Ovary (tissue), 3 donors: Measurements from ENCODE around the gene SRGAP2B.
"Not testable (repeated sequence)": the region's sequence is repeated elsewhere in the genome, so short reads cannot be mapped to it uniquely, and the experiment has no call there.

Source experiments
- EP300 ChIP-seq: sonication (generic); formaldehyde crosslinking; IDR thresholded peaks from one replicate; pipeline ENCODE4 v1.6.1; 2017; ENCODE audit warnings: antibody characterized with exemption
- TF ChIP-seq, protein P1 (sequence below), 3 donors: fragments of 450-650 bp in 2 of 3; fragments of 200-600 bp in 1 of 3; IDR thresholded peaks; one replicate each; pipeline versions ENCODE4 v1.5.1 to v1.8.0; 2016 to 2022; ENCODE audit warnings: antibody characterized with exemption in 3 of 3, mild to moderate bottlenecking in 1 of 3
- donor health status: DM: no; HTN: no; CAD: no.

DNA sequence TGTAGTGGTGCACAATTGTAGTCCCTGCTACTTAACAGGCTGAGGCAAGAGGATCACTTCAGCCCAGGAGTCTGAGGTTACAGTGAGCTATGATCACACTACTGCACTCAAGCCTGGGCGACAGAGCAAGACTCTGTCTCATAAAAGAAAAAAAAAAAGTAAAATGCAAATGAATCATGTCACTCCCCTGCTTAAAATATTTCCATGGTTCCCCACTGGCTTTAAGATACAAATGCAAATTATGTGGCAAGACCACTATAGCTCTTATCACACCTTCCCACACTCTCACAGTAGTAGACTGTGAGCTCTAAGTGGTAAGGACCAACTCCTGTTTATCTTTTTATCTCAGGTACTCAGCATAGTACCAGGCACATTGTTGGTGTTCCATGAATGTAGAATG, 53.6 kb downstream of the SRGAP2B start:
- TF ChIP-seq, protein P1, sequence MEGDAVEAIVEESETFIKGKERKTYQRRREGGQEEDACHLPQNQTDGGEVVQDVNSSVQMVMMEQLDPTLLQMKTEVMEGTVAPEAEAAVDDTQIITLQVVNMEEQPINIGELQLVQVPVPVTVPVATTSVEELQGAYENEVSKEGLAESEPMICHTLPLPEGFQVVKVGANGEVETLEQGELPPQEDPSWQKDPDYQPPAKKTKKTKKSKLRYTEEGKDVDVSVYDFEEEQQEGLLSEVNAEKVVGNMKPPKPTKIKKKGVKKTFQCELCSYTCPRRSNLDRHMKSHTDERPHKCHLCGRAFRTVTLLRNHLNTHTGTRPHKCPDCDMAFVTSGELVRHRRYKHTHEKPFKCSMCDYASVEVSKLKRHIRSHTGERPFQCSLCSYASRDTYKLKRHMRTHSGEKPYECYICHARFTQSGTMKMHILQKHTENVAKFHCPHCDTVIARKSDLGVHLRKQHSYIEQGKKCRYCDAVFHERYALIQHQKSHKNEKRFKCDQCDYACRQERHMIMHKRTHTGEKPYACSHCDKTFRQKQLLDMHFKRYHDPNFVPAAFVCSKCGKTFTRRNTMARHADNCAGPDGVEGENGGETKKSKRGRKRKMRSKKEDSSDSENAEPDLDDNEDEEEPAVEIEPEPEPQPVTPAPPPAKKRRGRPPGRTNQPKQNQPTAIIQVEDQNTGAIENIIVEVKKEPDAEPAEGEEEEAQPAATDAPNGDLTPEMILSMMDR (IDR thresholded peaks at IDR 0.05): not testable (repeated sequence)
- TF ChIP-seq EP300: not testable (repeated sequence)
